Esophagus squamous epithelium (tissue), 4 donors: ENCODE results near the gene SGIP1.

Experiments used
- POLR2A ChIP-seq, 4 donors: fragments of 450-650 bp; IDR thresholded peaks; one replicate each; pipeline ENCODE4 v1.6.1; 2017; ENCODE audit warnings: antibody characterized with exemption in 4 of 4, mild to moderate bottlenecking in 4 of 4, moderate library complexity in 3 of 4
- TF ChIP-seq, protein P1 (sequence below), 6 experiments: fragments of 450-650 bp in 4 of 6; fragments of 200-600 bp in 2 of 6; sonication (generic) in 2 of 6; IDR thresholded peaks; one replicate each; pipeline ENCODE4 v1.5.1; 2016 to 2019; ENCODE audit warnings: antibody characterized with exemption in 6 of 6, mild to moderate bottlenecking in 4 of 6, moderate library complexity in 4 of 6

DNA sequence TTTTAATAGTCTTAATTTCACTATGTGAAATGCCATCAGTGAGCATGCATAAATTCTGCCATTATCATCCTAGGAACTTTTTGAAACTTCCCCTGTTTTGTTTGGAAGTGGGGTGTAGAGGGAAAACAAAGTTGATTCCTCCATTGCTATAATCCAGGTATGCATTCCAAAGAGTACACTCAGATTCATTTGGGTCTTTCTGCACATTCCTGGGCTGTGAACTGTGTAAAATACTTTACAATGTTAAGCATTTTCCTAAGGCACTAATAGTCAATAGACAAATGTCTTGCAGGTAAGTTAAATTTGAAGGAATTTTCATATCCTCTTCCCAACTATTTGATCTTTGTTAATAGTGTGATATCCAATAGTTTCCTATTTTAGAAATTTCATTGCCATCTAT, 36.2 kb downstream of the SGIP1 start:
- TF ChIP-seq, protein P1, sequence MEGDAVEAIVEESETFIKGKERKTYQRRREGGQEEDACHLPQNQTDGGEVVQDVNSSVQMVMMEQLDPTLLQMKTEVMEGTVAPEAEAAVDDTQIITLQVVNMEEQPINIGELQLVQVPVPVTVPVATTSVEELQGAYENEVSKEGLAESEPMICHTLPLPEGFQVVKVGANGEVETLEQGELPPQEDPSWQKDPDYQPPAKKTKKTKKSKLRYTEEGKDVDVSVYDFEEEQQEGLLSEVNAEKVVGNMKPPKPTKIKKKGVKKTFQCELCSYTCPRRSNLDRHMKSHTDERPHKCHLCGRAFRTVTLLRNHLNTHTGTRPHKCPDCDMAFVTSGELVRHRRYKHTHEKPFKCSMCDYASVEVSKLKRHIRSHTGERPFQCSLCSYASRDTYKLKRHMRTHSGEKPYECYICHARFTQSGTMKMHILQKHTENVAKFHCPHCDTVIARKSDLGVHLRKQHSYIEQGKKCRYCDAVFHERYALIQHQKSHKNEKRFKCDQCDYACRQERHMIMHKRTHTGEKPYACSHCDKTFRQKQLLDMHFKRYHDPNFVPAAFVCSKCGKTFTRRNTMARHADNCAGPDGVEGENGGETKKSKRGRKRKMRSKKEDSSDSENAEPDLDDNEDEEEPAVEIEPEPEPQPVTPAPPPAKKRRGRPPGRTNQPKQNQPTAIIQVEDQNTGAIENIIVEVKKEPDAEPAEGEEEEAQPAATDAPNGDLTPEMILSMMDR (IDR thresholded peaks at IDR 0.05), result no peak
- TF ChIP-seq POLR2A (IDR thresholded peaks at IDR 0.05), result no peak
